ENCODE measurements around the gene WDR43.

GRCh38 chr2:28974252-28974651 is 79.8 kb downstream of the WDR43 start:
- no peak for TF ChIP-seq CTCF (IDR thresholded peaks at IDR 0.05; ENCODE audit: poor library complexity)
- no peak for TF ChIP-seq EZH2 (IDR thresholded peaks at IDR 0.05; ENCODE audit: borderline replicate concordance)

Measured in hepatocyte (in vitro differentiated cells).